Glomerular visceral epithelial cell (primary cell): ENCODE results near the gene KBTBD6.
"Not testable (repeated sequence)": the region's sequence is repeated elsewhere in the genome, so short reads cannot be mapped to it uniquely, and the experiment has no call there.

Source experiments
- DNase-seq: peaks from one replicate; pipeline ENCODE4 v3.0.0-alpha.2; 2016; ENCODE audit errors: extremely low spot score

The KBTBD6 gene

GRCh38 chr13:41132512-41133152 is at the start of gene KBTBD6:
Gene KBTBD6, minus strand, starts transcription at chr13:41132802. Its CDS starts 291 bp downstream, at chr13:41132511.
- peak; percentile 98 for DNase-seq

GRCh38 chr13:41182231-41182630 is 49.6 kb upstream of the KBTBD6 start:
- DNase-seq = no peak

GRCh38 chr13:41179593-41180250 is 47.1 kb upstream of the KBTBD6 start:
- DNase-seq = no peak

GRCh38 chr13:41178040-41178439 is 45.4 kb upstream of the KBTBD6 start:
- DNase-seq = no peak

DNA sequence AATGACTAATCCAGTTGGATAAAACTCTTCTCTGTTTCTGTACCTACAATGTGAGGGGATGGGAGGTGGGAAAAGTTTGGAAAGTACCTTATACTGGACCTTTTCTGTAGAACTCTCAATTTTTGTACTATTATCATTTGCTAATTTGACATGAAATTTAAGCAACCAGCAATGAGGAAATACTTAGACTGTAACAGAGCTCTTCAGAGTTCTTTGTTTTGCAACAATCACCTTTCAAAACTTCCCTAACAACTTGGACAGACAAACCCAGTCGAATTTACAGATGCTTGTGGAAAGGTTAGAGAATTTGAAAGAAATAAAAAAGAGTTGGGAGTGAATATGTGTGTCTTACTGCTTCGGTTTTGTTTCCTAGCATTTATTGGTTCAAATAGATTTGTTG is 45.0 kb upstream of the KBTBD6 start:
- no peak for DNase-seq

DNA sequence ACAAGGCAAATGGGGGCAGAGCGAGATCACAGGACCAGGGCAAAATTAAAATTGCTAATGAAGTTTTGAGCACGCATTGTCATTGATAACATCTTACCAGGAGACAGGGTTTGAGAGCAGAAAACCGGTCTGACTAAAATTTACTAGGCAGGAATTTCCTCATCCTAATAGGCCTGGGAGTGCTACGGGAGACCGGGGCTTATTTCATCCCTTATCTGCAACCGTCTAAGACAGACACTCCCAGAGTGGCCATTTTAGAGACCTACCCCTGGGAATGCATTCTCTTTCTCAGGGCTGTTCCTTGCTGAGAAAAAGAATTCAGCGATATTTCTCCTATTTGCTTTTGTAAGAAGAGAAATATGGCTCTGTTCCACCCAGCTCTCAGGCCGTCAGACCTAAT is 43.0 kb upstream of the KBTBD6 start:
- DNase-seq = not testable (repeated sequence)

DNA sequence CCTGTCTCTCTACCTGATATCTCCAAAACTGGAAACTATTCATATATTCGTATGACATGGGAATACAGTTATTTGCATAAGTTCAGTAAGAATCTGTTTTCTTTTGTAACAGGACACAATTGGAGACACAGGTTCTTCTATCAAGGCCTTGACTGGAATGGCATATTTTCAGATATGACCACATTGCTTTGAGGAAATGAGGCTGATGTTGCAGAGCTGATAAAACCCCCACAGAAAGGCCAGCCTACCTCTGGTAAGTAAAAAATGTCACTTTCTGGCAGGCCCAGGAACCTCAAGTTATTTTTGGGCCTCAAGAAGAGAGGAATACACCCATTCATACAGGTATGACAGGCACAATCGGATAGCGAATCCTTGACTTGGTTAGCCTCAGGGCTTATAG is 29.5 kb upstream of the KBTBD6 start:
- no peak for DNase-seq

DNA sequence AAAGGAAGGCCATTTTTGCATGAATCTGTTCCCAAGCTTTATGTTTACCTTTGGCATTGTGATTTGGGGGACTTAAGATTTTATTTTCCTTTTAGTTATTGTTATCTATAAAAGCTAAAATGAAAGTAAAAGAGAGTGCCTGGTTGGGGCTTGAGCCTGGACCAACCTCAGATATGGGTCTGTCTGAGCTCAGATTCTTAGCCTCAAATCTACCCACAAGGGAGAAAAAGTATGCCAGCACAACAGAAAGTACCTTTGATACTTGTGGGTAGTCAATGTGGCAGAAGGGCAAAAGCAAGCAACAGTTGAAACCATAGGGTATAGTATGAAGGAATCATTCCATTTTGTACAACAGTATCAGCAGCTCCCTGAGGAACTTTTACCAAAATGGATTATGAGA is 26.6 kb upstream of the KBTBD6 start:
- DNase-seq = no peak

GRCh38 chr13:41157048-41157717 is 24.6 kb upstream of the KBTBD6 start:
- DNase-seq = no peak

DNA sequence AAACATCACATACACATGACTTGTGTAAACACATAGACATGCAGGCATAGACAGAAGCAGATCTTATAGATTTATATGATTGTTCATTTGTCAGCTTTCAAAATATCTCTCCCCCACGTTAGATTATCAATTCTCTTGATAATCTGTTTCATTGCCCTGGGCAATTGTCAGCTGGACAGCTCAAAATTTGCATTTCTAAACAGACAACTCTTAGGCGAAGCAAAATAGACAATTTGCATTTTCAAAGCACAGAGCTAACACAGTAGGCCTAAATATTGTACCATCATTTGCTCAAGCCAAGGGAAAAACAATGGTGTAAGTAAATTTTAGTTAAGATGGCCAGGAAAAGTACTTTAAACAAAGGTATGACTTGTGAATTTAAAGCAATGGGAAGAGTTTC is 24.0 kb upstream of the KBTBD6 start:
- DNase-seq = no peak

GRCh38 chr13:41154042-41154441 is 21.4 kb upstream of the KBTBD6 start:
- no peak for DNase-seq

DNA sequence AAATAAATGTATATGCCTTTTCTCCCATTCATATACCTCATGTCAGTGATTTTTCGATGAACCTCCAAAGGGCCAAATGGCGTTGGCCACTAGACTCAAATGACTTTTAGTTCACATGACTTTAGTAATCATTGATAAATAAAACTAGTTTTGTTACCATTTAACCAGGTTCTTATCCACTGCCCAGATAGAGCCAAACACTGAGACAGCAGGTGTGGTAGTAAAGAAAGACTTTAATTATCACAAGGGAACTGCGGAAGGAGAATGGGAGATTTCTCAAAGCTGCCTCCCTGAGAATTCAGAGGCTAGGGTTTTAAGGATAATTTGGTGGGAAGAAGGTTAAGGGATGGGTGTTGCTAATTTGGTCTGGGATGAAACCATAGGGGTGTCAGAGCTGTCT is 19.4 kb upstream of the KBTBD6 start:
- DNase-seq = no peak

DNA sequence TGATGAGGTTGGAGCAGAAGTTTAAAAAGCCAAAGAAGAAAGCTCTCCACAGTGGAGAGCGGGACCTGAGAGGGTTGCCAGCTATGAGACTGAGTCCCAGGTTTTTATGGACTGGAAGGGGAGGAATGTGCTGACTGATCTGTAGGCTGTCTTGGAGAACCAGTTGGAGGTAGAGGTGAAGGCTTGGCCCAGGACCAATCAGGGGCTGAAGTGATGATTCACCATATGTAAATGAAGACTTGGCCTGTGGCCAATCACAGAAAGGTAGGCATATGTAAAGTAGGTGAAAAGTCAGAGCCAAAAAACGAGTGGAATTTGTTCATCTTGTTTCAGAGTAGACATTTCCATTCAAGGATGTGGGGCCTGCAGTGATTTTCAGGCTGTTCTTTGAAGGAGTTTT is 17.5 kb upstream of the KBTBD6 start:
- DNase-seq = no peak

- no peak for DNase-seq
Observed at GRCh38 chr13:41148419-41149283, 16.0 kb upstream of the KBTBD6 start.

DNA sequence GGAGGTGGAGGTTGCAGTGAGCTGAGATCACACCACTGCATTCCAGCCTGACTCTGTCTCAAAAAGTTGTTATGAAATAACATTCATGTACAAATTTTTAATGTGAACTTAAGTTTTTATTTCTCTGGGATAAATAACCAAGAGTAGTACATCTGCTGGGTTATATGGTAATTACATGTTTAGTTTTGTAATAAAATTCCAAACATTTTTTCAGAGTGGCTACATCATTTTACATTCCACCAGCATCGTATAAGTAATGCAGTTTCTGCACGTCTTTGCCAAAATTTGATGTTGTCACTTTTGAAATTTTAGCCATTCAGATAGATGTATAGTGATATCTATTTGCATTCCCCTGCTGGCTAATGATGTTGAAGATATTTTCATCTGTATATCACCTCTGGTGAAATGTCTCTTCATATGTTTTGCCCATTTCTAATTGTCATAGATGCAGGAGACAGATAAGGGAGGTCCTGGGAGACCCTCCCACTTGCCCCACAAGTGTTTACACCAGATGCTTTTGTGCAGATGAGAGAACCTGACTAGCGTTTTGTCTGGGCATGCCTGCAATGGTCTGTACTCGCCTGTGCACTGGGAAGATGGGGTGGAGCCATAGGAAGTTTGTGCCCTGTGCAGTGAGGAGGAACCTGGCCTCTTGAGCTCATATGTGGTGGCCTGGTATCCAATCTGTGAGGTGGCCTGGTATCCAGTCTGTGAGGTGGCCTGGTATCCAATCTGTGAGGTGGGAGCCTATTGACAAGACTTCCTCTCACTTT is 12.7 kb upstream of the KBTBD6 start:
- peak; percentile 26 for DNase-seq

DNA sequence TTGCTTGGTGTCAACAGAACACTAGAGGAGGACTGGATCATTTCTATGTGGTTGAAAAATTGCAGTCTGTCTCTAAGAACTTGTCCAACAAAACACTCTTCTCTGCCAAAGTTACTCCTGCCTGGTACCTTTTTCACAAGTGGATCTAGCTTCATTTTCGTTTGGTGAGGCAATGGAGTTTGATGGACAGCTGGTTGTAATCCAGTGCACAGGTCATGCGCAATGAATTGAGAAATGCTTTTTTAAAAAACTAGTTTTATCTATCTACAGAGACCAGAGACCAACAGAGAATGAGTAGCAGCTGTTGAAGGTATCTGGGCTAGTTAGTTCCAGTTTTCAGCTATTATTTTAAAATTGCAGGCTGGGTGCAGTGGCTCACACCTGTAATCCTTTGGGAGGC is 12.0 kb upstream of the KBTBD6 start:
- DNase-seq = no peak

GRCh38 chr13:41139296-41139966 is 6.8 kb upstream of the KBTBD6 start:
- no peak for DNase-seq

- DNase-seq = peak; percentile 73
Observed at GRCh38 chr13:41137951-41138350, 5.3 kb upstream of the KBTBD6 start.

DNA sequence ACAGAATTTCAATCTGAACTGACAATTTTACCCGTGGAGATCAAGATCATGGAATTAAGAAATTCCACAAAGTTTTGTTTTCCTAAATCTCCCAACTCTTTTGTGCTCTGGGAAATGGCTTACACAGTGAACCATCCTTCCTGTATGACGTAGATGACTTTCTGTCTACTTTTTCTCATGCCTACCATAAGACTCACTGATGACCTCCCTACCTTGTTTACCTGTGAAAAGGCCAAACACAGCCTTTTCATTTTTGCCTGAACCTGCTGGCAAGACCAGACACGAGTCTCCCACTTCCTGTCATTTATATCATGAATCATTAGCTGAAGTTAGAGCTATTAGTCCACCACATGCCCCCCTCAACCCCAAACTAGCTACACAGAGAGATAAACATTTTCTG is 4.6 kb upstream of the KBTBD6 start:
- DNase-seq = peak; percentile 22

GRCh38 chr13:41136396-41137031 is 3.9 kb upstream of the KBTBD6 start:
- DNase-seq = no peak
